HS-27A (cell line): ENCODE data around the gene NTM.

Experiments
- DNase-seq: peaks from one replicate; pipeline ENCODE4 v3.0.0-alpha.2; 2012; ENCODE audit warnings: low read depth, missing footprints

The NTM gene

DNA sequence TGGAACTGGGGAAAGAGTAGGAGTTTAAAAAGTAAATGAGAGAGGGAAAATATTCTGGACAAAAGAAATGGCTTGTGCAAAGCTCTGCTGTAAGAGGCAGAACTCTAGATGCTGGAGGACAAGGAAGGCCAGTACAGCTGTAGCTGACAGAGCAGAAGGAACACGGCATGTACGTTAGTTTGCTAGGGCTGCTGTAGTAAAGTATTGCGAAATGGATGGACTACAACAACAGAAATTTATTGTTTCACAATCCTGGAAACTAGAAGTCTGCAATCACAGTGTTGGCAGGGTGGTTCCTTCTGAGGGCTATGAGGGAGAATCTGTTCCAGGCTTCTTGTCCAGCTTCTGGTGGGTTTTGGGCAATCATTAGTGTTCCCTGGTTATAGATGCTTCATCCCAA lies 454.4 kb downstream of the NTM start:
- no peak for DNase-seq

DNA sequence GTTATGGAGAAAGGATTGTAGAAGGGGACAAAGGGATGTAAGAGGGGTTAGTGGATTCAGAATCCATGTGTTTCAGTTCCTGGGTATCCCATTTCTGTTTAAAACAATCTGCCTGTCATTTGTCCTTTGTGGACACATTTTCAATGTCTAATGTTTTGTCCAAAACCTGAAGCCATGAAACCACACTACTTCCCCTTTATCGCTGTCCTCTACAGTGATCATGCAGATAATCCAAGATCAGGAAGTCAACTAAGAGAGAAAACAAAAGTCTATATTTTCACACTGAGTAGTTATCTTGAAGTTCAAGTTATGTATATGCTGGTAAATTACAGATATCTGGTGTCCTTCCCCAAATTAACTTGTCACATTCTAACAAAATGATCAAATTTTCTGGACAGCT lies 457.0 kb downstream of the NTM start:
- DNase-seq = no peak

DNA sequence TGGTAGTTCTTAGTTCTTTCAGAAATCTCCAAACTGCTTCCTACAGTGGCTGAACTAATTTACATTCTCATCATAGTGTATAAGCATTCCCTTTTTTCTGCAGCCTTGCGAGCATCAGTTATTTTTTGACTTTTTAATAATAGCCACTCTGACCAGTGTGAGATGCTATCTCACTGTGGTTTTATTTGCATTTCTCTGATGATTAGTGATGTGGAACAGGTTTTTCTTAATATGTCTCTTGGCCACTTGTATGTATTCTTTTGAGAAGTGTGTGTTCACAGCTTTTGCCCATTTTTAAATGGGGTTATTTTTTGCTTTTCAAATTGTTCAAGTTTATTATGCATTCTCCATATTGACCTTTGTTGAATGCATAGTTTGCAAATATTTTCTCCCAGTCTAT lies 459.3 kb downstream of the NTM start:
- no peak for DNase-seq

DNA sequence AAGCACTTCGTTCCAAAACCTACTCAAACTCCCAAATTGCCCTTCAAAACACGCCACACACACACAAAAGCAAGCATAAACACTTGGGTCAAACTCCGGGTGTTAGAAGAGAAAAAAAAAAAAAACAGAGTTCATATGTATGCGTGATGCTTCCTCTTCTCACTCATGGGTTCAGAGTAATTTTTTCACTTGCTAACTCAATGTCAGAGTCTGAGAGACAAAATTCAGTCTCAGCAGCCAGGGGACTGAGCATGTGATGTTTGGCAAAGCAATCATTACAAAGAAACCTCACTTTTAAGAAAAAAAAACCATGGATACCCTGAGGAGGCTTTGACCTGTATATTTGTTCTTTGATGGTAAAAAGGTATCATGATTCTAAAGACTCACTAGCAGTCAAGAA lies 461.7 kb downstream of the NTM start:
- DNase-seq = no peak

DNA sequence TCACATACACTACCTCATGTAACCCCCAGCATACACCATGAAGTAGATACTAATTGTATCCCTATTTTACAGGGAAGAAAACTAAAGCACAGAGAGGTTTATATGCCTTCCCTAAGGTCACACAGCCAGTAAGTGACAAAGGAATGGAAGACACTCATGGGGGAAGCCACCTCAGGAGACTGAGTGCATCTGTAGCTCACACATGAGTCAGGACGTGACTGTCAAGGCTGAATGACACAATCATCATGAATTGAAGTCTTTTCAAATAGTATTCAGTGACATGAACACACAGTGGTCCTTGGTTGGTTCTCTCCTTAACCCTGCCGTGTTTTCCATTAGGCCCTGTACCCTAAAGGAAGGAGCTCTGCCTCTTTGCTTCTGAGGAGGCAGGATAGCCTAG lies 463.0 kb downstream of the NTM start:
- no peak for DNase-seq

DNA sequence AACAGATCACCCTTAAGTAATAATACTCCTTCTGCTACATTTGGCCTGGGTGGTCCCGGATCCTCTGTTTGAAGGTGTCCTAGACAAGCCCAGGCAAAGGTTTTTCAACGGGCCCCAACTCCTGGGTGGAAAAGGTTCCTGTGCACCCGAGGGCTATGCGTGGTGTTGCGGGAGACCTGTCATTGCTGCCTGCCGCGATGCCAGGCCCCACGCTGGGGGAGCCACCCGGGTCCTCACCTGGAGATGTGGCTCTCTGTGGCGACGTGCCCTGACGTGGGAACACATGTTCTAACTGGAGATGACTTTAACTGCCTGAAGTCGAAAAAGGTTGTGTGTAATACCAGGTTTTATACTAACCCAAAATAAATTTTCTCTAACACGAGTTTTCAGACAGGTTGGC lies 467.1 kb downstream of the NTM start:
- DNase-seq = no peak

DNA sequence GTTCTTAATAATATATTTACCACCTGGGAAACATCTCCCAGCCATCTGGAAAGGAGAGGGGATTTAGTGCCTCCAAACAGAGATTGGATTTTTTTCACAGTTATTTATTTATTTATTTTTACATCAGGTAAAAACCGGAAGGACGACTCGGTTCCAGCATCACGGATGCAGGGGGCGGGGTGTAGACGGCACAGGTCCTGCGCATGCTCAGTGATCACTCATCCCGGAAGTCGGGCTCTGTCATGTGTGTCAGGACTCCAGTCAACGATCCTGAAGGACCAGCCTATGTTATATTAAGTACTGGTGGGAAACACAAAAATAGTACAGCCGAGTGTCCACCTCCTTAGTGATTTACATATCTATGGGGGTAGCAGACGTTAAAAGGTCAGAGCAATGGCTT lies 467.6 kb downstream of the NTM start:
- DNase-seq = no peak

DNA sequence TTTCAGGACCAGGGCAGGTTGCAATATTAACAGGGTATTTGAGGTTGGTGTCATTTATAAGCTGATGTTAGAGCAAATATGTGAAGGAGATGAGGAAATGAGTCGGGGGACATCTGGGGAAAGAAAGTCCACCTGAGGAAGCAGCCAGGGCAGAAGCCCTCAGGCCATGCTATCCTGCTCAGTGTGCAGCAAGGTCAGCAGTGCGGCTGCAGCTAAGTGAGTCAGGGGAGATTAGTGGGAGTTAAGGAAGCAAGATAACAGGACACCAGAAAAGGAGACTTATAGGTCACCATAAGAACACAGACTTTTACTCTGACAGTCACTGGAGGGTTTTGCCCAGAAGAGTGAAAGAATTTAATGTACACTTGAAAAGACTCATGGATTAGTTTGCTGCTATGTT lies 468.9 kb downstream of the NTM start:
- no peak for DNase-seq

DNA sequence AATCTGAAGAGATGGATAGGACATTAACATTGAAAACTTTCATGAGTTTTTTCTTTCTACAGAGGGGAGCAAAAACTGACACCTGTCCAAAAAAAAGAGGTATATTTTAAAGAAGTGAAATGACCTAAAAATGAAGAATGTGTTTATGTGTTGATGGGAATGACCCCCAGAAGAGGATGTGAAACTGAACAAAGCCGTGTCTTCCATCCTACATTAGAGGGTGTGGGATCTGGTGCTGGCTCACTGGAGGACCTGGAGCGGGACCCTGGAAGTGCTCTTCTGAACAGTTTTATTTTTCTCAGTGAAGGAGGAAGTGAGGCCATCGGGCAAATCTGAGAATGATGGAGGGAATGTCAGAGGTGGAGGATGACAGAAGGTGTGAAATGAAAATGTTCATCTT lies 470.1 kb downstream of the NTM start:
- no peak for DNase-seq

DNA sequence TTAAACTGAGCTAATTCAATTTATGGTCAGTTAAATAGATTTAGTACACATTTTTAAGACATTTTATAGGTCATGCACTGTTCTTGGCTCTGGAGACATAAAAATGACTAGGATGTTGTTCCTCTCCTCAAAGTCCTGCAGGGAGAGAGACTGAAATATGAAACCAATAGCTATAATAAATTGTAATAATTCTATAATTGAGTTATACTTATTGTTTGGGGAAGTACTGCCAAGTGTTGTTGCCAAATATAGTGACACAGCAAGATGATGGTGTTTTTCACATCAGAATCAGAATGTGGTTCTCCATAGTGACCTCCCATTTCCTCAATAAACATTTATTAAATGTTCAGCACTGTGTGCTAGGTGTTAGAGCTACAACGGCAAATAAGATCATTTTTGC lies 470.6 kb downstream of the NTM start:
- no peak for DNase-seq

DNA sequence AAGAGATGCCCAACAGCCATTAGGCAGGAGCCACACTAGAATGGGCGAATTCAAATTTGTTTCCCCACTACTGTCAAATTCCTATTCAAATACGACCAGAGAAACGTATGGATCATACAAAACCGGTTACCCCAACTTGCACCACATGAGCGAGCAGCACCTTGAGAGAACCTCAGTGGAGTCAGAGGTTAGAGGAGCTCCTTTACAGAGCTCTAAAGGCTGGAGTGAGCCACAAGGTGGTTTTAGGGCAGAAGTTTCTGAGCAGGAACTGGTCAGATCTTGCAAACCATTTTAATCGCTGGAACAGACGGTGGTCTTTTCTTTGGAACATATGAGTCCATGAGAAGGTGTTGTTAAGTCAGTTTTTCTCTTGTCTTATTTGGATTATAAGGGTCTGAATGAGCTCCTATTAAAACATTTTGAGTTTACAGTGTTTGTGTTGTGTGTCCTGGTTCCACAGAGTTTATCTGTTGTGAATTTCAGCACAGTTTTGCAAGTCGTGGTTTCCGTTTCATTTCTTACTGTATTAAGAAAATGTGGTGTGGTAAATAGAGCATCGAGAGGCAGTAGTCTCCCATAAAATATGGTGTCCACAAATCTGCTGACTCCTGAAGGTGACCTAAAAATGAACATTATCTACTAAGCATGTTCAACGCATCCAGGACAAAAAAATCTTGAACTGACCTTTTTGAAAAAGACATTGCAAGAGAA lies 471.7 kb downstream of the NTM start:
- DNase-seq = no peak

DNA sequence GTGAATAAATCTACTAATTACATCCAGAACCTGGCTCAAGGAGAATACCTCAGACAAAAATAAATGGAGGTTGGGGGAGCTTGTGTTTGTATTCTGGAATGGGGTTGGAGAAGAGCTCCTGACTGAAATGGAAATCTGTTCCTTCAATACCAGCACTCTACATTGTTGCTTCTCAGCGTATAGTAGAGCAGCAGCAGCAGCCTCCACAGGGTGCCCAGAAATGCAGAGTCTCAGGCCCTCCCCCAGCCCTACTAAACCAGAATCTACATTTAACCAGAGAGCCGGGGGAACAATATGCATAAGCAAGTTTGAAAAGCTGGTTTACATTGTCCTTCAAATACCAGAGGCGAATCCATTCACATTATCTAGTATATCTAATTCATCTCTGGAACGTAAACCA lies 474.8 kb downstream of the NTM start:
- DNase-seq = no peak

DNA sequence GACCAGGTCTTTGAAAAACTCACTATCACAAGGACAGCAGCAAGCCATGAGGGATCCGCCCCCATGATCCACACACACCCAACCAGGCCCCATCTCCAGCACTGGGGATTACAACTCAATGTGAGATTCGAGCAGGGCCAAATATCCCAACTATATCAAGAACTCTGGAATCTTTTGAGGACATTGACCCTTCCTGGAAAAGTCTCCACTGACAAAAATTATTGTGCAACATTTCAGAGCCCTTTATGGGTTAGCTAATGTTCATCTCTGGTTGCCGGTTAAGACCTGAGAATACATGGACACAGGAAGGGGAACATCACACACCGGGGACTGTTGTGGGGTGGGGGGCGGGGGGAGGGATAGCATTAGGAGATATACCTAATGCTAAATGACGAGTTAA lies 479.1 kb downstream of the NTM start:
- no peak for DNase-seq

DNA sequence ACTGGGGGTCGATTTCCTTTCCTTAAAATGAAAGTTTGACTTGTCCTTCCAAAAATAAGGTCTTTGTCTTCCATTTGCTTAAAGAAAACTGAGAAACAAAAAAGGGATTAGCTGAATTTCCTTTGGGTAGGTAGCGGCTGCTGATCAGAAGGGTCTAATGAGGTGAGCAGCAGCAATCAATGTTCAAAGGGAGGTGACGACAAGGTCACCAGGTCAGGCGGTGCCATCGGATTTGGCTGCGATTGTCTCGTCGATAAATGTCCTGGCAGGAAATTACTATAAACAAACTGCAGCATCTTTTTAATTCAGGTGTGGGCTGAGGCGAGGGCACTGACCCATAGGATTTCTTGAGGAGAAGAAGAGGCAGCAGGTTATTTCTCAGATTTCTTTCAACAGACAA lies 480.1 kb downstream of the NTM start:
- no peak for DNase-seq

DNA sequence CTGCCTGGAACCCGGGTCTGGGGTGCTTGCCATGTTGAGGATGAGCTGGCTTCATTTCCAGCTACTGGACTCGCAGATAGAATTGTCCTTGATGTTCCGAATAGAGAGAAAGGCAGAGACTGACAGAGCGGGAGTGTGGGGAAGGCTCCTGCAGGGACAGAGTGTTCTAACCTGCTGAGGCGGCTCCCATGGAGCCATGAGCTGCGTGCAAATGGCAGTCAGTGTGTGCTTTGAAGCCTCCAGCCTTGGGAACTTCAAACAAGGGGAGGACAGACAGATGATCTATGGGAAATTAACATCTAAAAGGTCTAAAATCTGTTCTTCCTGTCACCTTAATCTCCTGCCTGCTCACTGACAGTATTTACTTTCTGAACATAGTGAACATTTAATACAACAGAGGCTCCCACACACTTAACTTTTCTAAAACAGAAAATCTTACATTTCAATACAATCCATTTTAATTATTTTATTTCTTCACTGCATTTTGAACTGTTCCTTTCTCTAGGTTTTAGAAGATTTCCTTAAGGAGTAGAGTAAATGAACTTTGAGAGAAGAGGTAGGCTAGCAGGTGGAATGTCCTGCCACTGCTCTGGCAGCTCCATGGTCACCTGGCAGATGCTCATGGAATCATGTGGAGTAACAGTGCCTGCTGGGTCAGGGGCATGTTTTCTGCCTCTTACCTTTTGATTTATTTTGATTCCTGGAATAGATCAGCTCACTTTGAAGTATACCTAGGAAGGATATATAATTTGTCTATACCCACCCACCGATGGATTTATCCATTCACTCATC lies 481.7 kb downstream of the NTM start:
- no peak for DNase-seq

DNA sequence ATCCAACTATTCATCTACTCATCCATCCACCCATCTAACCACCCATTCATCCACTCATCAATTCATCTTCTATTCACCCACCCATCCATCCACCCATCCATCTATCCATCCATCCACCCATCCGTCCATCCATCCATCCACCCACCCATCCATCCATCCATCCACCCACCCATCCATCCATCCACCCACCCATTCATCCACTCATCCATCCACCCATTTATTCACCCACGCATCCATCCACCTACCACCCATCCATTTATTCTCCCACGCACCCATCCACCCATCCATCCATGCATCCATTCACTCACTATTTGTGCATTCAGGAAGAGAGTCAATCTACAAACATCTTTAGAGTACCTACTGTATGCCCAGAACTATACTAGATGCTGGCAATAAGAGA lies 482.3 kb downstream of the NTM start:
- no peak for DNase-seq

DNA sequence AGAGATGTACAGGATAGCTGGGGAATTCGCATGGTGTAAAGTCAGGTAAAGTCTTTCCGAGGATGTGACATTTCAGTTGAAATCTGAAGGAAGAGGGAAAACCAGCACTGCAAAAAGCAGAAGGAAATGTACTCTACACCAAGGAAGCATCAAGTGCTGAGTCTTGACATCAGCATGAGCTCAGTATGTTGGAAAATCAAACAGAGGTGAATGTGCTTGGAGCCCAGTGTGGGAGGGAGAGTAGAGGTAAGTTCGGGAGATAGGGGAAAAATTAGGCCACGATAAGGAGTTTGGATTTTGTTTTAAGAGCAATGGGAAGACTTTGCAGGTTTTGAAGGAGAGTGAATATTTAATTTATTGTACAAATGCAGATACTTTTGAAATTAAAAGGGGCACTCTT lies 484.0 kb downstream of the NTM start:
- no peak for DNase-seq

DNA sequence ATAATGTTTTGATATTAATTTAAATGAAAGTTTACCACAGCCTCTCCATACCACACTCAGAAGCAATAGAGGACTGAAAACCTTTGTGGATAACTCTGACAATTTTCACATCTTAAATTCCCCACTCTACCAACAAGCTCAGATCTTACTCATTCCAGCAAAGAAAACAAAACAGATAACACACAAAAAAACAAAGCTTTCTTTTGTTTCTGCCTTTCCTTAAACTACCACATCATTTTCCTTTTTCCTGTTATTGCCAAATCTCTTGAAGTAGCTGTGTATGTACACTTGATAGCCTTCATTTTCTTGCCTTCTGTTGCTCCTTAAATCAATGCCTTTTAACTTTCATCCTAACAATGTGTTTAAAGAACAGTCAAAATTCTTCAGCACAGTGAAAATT lies 484.9 kb downstream of the NTM start:
- no peak for DNase-seq

DNA sequence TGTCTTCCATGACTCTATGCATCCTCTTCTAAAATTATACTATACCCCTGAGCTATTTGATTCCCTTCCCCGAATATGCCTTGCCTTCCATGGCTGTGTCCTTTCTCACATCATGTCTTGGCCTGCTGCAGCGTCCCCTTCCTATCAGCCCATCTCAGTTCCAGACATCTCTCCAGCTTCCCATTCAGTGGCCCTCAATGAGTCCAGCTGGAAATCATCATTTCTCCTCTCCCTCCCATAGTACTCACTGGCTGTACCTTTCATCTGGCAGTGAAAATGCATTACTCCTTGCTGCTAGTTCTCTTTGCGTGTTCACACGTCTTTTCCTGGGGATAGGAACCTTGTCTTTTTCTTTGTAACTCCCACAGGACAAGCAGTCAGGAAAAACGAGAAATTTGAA lies 486.8 kb downstream of the NTM start:
- DNase-seq = no peak

DNA sequence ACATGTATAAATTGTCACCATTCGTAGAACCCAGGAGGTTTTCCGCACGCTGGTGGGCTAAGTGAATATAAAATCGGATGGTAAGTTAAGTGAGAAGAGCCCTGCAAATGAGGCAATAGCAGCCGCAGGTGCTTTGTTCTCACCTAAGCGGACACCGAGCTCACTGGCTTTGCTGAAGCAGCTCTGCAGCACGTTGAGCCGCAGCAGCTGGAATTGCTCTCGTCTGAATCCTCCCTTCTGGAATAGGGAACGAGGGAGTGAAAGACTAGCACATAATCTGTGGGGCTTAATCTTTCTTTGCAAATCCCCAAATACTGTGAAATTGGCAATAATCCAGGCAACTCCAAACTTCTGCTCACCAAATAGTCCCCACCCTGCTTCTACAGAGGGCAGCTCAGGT lies 488.1 kb downstream of the NTM start:
- DNase-seq = no peak

DNA sequence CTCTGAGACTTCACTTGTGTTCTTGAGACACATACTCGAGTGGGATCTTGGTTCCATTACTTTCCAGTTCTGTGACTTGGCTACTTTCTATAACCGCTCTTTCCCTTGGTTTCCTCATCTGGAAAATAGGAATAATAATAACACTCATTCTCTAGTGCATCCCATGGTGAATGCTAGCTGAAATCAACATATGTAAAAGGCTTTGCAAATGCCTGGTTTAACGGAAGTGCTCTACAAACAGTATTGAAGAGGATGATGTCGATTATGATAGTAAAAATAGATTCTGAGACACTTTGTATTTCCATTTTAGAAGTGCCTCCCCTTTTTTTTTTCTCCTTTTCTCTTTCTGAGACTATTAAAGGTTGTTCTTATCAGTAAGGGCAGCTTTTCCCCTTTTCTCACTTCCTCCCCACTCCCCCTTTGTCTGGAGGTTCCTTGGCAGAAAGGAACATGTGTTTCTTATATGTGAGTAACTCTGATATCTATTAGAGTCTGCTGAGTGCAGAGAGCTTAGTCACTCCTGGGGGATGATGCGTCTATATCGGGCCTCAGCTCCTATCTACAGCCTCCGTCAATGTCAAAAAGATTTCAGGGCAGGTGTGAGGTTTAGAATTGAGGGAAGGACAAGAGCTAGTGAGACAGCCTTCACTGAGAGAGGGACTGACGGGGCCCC lies 489.3 kb downstream of the NTM start:
- DNase-seq = no peak

DNA sequence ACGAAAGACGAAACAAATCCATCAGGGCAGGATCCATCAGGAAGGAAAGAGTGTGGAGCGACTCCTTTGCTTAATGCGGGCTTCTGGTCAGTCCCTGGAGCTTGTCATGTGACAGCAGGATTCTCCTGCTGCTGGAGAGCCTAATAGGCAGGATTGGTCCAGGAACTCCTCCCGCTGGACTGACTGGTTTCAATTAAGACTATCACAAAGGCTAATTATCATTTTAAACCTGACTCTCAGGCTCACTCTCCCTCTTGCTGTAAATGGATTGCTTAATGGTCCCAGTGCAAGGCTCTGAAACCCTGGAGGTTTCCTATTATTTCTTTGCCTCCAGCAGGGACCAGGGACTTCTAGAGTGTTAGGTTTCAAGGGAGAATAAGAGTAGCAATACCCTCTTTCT lies 493.8 kb downstream of the NTM start:
- no peak for DNase-seq

DNA sequence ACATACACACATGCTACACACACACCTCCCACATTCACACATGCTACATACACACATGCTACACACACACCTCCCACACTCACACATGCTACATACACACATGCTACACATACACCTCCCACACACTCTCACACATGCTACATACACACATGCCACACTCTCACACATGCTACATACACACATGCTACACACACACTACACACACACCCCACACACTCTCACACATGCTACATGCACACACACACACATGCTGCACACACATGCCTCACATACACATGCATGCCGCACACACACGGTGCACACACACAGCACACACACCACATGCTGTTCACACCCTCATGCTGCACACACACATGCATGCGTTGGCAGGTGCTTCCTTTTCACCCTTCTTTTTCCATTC lies 495.4 kb downstream of the NTM start:
- DNase-seq = no peak
